Measurements from ENCODE around the gene MERTK. TPM values are rescaled to one million over a fixed set of nuclear protein-coding genes. Genes with fewer than 3 reads are reported as not detected.

Gene MERTK
- total RNA-seq, 1 experiment from 2014 or later: 0.25 TPM

DNA sequence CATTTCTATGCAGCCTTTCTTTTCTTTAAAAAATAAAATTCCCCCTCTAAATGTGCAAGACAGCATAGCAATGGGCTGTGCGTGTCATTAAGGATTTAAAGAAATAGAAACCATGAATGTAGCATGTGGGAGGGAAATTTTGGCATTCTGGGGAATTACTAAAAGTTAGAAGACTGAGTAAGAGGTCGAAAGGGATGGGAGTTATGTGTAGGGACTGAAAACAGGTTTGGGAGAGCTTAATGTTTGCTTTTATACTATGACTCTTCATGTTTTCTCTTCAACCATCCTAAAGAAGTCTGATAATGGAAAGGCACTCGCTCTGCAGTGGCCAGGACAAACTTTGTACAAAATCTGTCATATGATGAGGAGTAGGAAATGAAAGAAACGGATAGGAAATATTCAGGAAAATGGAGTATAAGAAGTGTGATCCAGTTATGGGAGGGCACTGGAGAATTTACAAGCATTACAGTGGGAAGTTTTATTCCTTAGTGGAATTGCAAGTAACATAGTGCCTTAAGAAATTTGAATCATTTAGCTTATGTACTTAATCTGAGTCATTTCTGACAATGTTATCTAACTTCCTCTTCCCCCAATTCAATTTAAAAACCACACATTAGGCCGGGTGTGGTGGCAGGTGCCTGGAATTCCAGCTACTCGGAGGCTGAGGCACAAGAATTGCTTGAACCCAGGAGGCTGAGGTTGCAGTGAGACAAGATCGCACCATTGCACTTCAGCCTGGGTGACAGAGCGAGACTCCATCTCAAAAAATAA lies 177.3 kb downstream of the MERTK start:
- peak; percentile 50 for DNase-seq (ENCODE audit: low read depth)

DNA sequence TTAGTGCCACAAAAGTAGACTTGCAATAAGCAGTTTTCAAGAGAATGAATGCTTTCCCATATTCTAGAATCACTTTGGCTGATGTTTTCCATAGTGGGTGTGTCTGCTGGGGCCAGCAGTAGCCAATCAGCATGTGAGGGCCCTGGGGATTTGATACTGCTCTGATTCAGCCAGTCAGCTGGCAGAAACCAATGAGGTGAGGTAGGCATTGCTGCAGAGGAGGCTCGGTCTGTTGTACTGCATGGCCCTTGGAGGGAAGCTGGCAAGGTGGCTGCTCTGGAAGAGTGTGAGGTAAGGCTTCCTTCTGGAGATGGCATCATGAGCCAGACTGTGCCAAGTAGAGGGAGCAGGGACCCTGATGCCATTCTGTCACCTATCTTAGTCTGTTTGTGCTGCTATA lies 179.4 kb downstream of the MERTK start:
- no peak for DNase-seq (ENCODE audit: low read depth)

Other genes starting within 250 kb of the MERTK start
- gene ANAPC1, start 14.4 kb upstream of the MERTK start, total RNA-seq (2014; rRNA removed; shearing (Covaris generic)): 21.0 and 29.3 TPM in 2 replicates
- gene TMEM87B, start 156.7 kb downstream of the MERTK start, total RNA-seq (2014; rRNA removed; shearing (Covaris generic)): 21.9 and 27.3 TPM in 2 replicates
- 3.0 and 3.9 TPM in 2 replicates for gene FBLN7, start 239.8 kb downstream of the MERTK start, total RNA-seq (2014; rRNA removed; shearing (Covaris generic))